Brain pericyte (primary cell): ENCODE measurements around the gene C16orf95.

Source experiments
- DNase-seq: peaks from one replicate; pipeline ENCODE4 v3.0.0-alpha.2; 2012; ENCODE audit warnings: low read depth, low spot score

Gene C16orf95

GRCh38 chr16:87332150-87332549, 15.0 kb upstream of the C16orf95 start:
- no peak for DNase-seq

- DNase-seq = no peak
Measured at GRCh38 chr16:87331241-87331801, 14.1 kb upstream of the C16orf95 start.

- no peak for DNase-seq
Measured at GRCh38 chr16:87330646-87331045, 13.5 kb upstream of the C16orf95 start.

- DNase-seq = no peak
Measured at GRCh38 chr16:87330257-87330624, 13.0 kb upstream of the C16orf95 start.

- DNase-seq = no peak
Measured at GRCh38 chr16:87329436-87330256, 12.5 kb upstream of the C16orf95 start.

GRCh38 chr16:87328846-87329245, 11.7 kb upstream of the C16orf95 start:
- no peak for DNase-seq

- no peak for DNase-seq
Measured at GRCh38 chr16:87327798-87328495, 10.8 kb upstream of the C16orf95 start.

- DNase-seq = no peak
Measured at GRCh38 chr16:87326151-87326571, 9.0 kb upstream of the C16orf95 start.

GRCh38 chr16:87325423-87325858, 8.2 kb upstream of the C16orf95 start:
- no peak for DNase-seq

- DNase-seq = no peak
Measured at GRCh38 chr16:87324411-87325275, 7.5 kb upstream of the C16orf95 start.

- no peak for DNase-seq
Measured at GRCh38 chr16:87323727-87324410, 6.7 kb upstream of the C16orf95 start.

- no peak for DNase-seq
Measured at GRCh38 chr16:87322833-87323726, 5.9 kb upstream of the C16orf95 start.

- no peak for DNase-seq
Measured at GRCh38 chr16:87322360-87322759, 5.2 kb upstream of the C16orf95 start.

- no peak for DNase-seq
Measured at GRCh38 chr16:87321336-87322107, 4.3 kb upstream of the C16orf95 start.

- no peak for DNase-seq
Measured at GRCh38 chr16:87320510-87321227, 3.5 kb upstream of the C16orf95 start.

- DNase-seq = no peak
Measured at GRCh38 chr16:87319997-87320491, 2.9 kb upstream of the C16orf95 start.

- DNase-seq = no peak
Measured at GRCh38 chr16:87319011-87319410, 1.8 kb upstream of the C16orf95 start.
